Measurements from ENCODE around the gene GAS7.
"Not testable (repeated sequence)": the region's sequence is repeated elsewhere in the genome, so short reads cannot be mapped to it uniquely, and the experiment has no call there.

The GAS7 gene

DNA sequence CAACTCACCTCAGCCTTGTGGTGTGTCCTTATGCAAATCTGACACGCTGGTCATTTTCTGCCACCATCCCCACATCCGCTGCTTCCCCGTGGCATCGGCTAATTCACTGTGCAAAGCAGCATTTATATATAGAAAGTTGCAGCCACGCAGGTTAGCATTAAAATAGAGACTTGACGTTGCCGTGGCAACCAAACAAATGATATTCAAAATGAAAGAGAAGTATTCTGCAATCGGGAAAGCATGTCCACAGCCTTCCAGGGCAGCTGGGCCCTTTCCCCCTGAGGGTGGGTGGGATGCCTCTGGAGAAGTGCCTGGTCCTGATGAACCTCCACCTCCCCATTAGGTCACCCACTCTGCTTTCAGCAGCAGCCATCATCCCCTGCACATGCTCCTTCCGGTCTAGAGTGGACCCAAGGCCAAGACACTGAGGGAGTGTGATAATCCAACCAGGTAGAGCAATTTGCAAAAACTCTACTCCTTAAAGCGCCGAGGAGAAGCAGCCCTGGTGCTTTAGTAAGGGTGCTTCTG, 138.7 kb downstream of the GAS7 start:
- H3K4me3 ChIP-seq (ENCODE audit: low read depth, low read length), result no peak overlapping the region
- H3K36me3 ChIP-seq (ENCODE audit: control insufficient read depth, insufficient read depth, low read length), result no peaks in the 10 kb centered on the region
- peaks cover 15% of the 10 kb centered on the region for H3K4me1 ChIP-seq (ENCODE audit: control insufficient read depth, insufficient read depth, low read length)
- H3K9me3 ChIP-seq (ENCODE audit: control insufficient read depth, insufficient read depth, low read depth, low read length), result no peaks in the 10 kb centered on the region
- no peak overlapping the region for H3K27ac ChIP-seq (ENCODE audit: low read depth, low read length)
- no peaks in the 10 kb centered on the region for H3K27me3 ChIP-seq (ENCODE audit: control insufficient read depth, insufficient read depth, low read length)
- no peak overlapping the region for H3K9ac ChIP-seq (ENCODE audit: low read length)

- Histone ChIP-seq H3K9ac (ENCODE audit: low read length) (no peak overlapping the region), H3K9me3 (ENCODE audit: control insufficient read depth, insufficient read depth, low read depth, low read length) (no peaks in the 10 kb centered on the region), H3K27ac (ENCODE audit: low read depth, low read length) (no peak overlapping the region), H3K4me1 (ENCODE audit: control insufficient read depth, insufficient read depth, low read length) (peaks cover 14% of the 10 kb centered on the region), H3K27me3 (ENCODE audit: control insufficient read depth, insufficient read depth, low read length) (no peaks in the 10 kb centered on the region), H3K36me3 (ENCODE audit: control insufficient read depth, insufficient read depth, low read length) (no peaks in the 10 kb centered on the region), H3K4me3 (ENCODE audit: low read depth, low read length) (no peak overlapping the region)
Observed at GRCh38 chr17:10058921-10059683, 139.3 kb downstream of the GAS7 start.

- H3K27me3 ChIP-seq (ENCODE audit: control insufficient read depth, insufficient read depth, low read length); H3K9ac ChIP-seq (ENCODE audit: low read length); H3K9me3 ChIP-seq (ENCODE audit: control insufficient read depth, insufficient read depth, low read depth, low read length); H3K4me3 ChIP-seq (ENCODE audit: low read depth, low read length); H3K27ac ChIP-seq (ENCODE audit: low read depth, low read length); H3K36me3 ChIP-seq (ENCODE audit: control insufficient read depth, insufficient read depth, low read length); H3K4me1 ChIP-seq (ENCODE audit: control insufficient read depth, insufficient read depth, low read length): not testable (repeated sequence)
Observed at GRCh38 chr17:10057466-10057865, 140.9 kb downstream of the GAS7 start.

DNA sequence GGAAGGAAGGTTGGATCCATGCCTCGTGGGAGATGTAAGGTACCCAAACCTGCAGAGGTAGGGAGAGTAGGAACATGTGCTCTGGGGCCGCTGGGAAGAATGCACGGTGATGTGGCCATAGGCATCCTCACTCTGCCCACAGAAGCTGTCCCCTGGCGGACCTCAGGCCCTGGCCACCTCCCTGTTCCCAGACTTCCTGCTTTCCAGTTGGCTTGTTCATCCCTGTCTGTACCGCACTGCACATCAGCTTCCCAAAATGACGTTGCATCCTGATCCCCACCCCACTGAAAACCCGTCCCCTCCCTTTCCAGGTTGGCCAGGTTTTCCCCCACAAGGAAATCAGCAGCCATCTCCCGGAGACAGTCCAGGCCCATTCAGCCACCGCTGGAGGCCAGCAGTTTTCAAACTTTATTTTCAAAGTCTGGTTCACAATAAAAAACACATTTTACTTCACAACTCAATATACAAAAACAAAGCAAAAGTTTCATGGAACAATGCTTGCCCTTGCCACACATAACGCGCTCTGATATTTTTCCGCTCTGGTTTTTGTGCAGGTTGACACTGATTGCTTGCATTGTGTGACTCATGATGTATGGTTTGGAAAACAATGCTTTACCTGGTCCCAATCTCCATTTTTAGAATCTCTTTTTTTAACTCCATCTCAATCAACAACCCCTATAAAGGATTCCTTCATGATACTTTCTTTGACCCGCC, 143.0 kb downstream of the GAS7 start:
- no peaks in the 10 kb centered on the region for H3K9me3 ChIP-seq (ENCODE audit: control insufficient read depth, insufficient read depth, low read depth, low read length)
- H3K27me3 ChIP-seq (ENCODE audit: control insufficient read depth, insufficient read depth, low read length), result no peaks in the 10 kb centered on the region
- H3K4me3 ChIP-seq (ENCODE audit: low read depth, low read length), result no peak overlapping the region
- H3K4me1 ChIP-seq (ENCODE audit: control insufficient read depth, insufficient read depth, low read length), result no peaks in the 10 kb centered on the region
- H3K27ac ChIP-seq (ENCODE audit: low read depth, low read length), result no peak overlapping the region
- H3K9ac ChIP-seq (ENCODE audit: low read length), result no peak overlapping the region
- H3K36me3 ChIP-seq (ENCODE audit: control insufficient read depth, insufficient read depth, low read length), result no peaks in the 10 kb centered on the region

- no peaks in the 10 kb centered on the region for H3K9me3 ChIP-seq (ENCODE audit: control insufficient read depth, insufficient read depth, low read depth, low read length)
- H3K9ac ChIP-seq (ENCODE audit: low read length), result no peak overlapping the region
- peaks cover 2% of the 10 kb centered on the region; the same call in 1 of the 2 replicates for H3K4me1 ChIP-seq (ENCODE audit: control insufficient read depth, insufficient read depth, low read length)
- no peak overlapping the region for H3K4me3 ChIP-seq (ENCODE audit: low read depth, low read length)
- no peaks in the 10 kb centered on the region for H3K27me3 ChIP-seq (ENCODE audit: control insufficient read depth, insufficient read depth, low read length)
- no peaks in the 10 kb centered on the region for H3K36me3 ChIP-seq (ENCODE audit: control insufficient read depth, insufficient read depth, low read length)
- no peak overlapping the region for H3K27ac ChIP-seq (ENCODE audit: low read depth, low read length)
Observed at GRCh38 chr17:10053782-10054540, 144.4 kb downstream of the GAS7 start.

DNA sequence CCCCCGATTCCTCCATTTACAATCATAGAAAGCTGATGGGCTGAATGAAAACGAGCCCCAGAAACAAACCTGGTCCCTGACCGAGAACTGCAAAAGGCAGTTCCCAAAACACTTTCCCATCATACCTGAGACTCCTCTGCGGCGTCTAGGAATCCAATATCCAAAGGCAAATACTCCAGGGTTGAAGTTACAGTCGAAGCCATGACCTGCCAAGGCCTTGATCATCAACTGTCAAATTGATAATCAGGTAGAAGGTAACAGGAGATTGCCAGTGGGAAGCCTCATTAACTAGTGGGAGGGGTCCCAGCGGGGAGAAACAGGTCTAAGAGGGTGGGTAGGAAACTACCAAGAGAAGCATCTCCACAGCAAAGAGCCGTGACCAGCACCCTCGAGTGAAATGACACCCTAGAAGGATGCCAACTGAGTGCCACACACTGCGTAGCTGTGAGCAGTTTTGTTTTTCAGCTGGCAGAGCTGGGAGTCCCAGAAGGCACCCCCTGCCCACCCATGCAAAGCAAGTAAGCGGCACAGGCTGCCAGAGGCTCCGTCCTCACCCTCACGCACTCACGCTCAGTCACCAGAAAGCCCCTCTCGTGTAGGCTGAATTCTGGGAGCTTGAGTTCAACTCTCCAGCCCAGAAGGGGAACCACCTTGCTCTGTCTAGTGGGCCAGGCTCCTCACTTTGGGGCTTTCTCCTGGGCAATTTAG, 146.1 kb downstream of the GAS7 start:
- peaks cover 5% of the 10 kb centered on the region; the same call in 1 of the 2 replicates for H3K4me1 ChIP-seq (ENCODE audit: control insufficient read depth, insufficient read depth, low read length)
- H3K27me3 ChIP-seq (ENCODE audit: control insufficient read depth, insufficient read depth, low read length), result no peaks in the 10 kb centered on the region
- no peaks in the 10 kb centered on the region for H3K36me3 ChIP-seq (ENCODE audit: control insufficient read depth, insufficient read depth, low read length)
- H3K9me3 ChIP-seq (ENCODE audit: control insufficient read depth, insufficient read depth, low read depth, low read length), result no peaks in the 10 kb centered on the region
- H3K27ac ChIP-seq (ENCODE audit: low read depth, low read length), result no peak overlapping the region
- H3K4me3 ChIP-seq (ENCODE audit: low read depth, low read length), result no peak overlapping the region
- H3K9ac ChIP-seq (ENCODE audit: low read length), result no peak overlapping the region

GRCh38 chr17:10051112-10051511, 147.3 kb downstream of the GAS7 start:
- Histone ChIP-seq H3K36me3 (ENCODE audit: control insufficient read depth, insufficient read depth, low read length) (no peaks in the 10 kb centered on the region), H3K4me3 (ENCODE audit: low read depth, low read length) (no peak overlapping the region), H3K27me3 (ENCODE audit: control insufficient read depth, insufficient read depth, low read length) (no peaks in the 10 kb centered on the region), H3K4me1 (ENCODE audit: control insufficient read depth, insufficient read depth, low read length) (peaks cover 7% of the 10 kb centered on the region; the same call in 1 of the 2 replicates), H3K9me3 (ENCODE audit: control insufficient read depth, insufficient read depth, low read depth, low read length) (no peaks in the 10 kb centered on the region), H3K27ac (ENCODE audit: low read depth, low read length) (no peak overlapping the region), H3K9ac (ENCODE audit: low read length) (no peak overlapping the region)

- H3K9me3 ChIP-seq (ENCODE audit: control insufficient read depth, insufficient read depth, low read depth, low read length), result no peaks in the 10 kb centered on the region
- no peaks in the 10 kb centered on the region for H3K27me3 ChIP-seq (ENCODE audit: control insufficient read depth, insufficient read depth, low read length)
- peaks cover 7% of the 10 kb centered on the region; the same call in 1 of the 2 replicates for H3K4me1 ChIP-seq (ENCODE audit: control insufficient read depth, insufficient read depth, low read length)
- no peaks in the 10 kb centered on the region for H3K36me3 ChIP-seq (ENCODE audit: control insufficient read depth, insufficient read depth, low read length)
- no peak overlapping the region for H3K9ac ChIP-seq (ENCODE audit: low read length)
- no peak overlapping the region for H3K4me3 ChIP-seq (ENCODE audit: low read depth, low read length)
- no peak overlapping the region for H3K27ac ChIP-seq (ENCODE audit: low read depth, low read length)
Observed at GRCh38 chr17:10050597-10051101, 147.8 kb downstream of the GAS7 start.

DNA sequence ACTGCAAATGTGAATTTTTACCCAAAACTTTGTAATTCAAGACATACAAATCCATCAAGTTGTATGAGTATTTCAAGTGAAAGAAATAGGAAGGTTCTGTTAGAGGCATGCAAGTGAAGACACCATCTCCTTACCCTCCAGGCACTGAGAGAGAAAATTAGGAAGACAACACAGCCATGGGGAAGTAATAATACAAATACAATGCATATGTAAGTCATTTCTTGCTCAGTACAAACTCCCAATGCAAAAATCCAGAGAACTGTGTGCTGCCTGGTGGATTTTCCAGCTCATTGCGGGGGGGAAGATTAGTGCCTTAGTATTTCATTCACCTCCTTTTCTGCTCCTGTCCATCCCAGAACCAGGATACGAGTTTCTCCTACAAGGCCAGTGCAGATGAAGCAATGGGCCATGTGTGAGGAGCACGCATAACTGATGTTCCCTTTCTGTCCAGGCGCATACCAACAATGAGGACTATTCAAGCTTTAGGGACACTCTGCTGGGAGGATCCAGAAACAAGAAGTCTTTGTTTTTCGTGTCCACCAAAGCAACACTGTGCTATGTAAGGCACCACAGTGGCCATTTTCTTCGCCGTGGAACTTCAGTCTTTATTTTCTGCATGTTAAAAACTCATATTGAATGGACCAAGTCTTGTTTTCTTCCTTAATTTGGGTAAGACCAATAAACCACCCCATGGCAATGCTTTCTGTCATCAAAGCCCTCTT, 149.6 kb downstream of the GAS7 start:
- Histone ChIP-seq H3K9me3 (ENCODE audit: control insufficient read depth, insufficient read depth, low read depth, low read length) (no peaks in the 10 kb centered on the region), H3K27ac (ENCODE audit: low read depth, low read length) (no peak overlapping the region), H3K9ac (ENCODE audit: low read length) (no peak overlapping the region), H3K27me3 (ENCODE audit: control insufficient read depth, insufficient read depth, low read length) (no peaks in the 10 kb centered on the region), H3K36me3 (ENCODE audit: control insufficient read depth, insufficient read depth, low read length) (no peaks in the 10 kb centered on the region), H3K4me1 (ENCODE audit: control insufficient read depth, insufficient read depth, low read length) (peaks cover 7% of the 10 kb centered on the region; the same call in 1 of the 2 replicates), H3K4me3 (ENCODE audit: low read depth, low read length) (no peak overlapping the region)

Data from HUES6 (cell line).